ENCODE data around the gene NT5C2. TPM values are rescaled to one million over a fixed set of nuclear protein-coding genes. Genes with fewer than 3 reads are reported as not detected.

Gene NT5C2
- total and polyA plus RNA-seq, 3 donors from 2014 or later, result 105 to 125 (median 114) TPM

DNA sequence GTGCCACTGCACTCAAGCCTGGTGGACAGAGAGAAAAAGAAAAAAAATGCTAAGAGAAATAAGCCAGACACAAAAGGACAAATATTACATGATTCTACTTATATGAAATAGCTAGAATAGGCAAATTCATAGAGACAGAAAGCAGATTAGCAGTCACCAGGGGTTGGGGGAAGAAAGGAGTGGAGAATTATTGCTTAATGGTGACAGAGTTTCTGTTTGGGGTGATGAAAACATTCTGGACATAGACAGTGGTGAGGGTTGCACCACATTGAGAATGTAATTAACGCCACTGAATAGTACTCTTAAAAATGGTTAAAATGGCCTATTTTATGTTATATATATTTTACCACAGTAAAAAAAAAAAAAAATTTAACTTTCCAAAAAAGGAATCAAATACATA, 6.4 kb upstream of the NT5C2 start:
- no peak overlapping the region for H3K4me3 ChIP-seq
- H3K4me1 ChIP-seq, result peaks cover 21% of the 10 kb centered on the region
- no peaks in the 10 kb centered on the region for H3K27me3 ChIP-seq
- H3K9me3 ChIP-seq, result no peaks in the 10 kb centered on the region
- WGBS, 2 donors, result 92 to 98% methylated on average over 1 of the region's 1 CpG
- DNase-seq, result no peak
- TF ChIP-seq POLR2A (IDR thresholded peaks at IDR 0.05), result no peak
- TF ChIP-seq, protein P1, sequence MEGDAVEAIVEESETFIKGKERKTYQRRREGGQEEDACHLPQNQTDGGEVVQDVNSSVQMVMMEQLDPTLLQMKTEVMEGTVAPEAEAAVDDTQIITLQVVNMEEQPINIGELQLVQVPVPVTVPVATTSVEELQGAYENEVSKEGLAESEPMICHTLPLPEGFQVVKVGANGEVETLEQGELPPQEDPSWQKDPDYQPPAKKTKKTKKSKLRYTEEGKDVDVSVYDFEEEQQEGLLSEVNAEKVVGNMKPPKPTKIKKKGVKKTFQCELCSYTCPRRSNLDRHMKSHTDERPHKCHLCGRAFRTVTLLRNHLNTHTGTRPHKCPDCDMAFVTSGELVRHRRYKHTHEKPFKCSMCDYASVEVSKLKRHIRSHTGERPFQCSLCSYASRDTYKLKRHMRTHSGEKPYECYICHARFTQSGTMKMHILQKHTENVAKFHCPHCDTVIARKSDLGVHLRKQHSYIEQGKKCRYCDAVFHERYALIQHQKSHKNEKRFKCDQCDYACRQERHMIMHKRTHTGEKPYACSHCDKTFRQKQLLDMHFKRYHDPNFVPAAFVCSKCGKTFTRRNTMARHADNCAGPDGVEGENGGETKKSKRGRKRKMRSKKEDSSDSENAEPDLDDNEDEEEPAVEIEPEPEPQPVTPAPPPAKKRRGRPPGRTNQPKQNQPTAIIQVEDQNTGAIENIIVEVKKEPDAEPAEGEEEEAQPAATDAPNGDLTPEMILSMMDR (IDR thresholded peaks at IDR 0.05), result no peak
- no peak overlapping the region for H3K27ac ChIP-seq
- no peaks in the 10 kb centered on the region for H3K36me3 ChIP-seq (ENCODE audit: low read depth, missing control alignments)
- intact Hi-C loops (cut with DNase I; ENCODE audit: low total_unique reads), result no loop called here

- no peak for TF ChIP-seq POLR2A (IDR thresholded peaks at IDR 0.05)
- TF ChIP-seq, protein P1 (IDR thresholded peaks at IDR 0.05), result no peak
- Histone ChIP-seq H3K9me3 (no peaks in the 10 kb centered on the region), H3K4me1 (peaks cover 23% of the 10 kb centered on the region), H3K27me3 (no peaks in the 10 kb centered on the region), H3K36me3 (ENCODE audit: low read depth, missing control alignments) (no peaks in the 10 kb centered on the region), H3K27ac (no peak overlapping the region), H3K4me3 (no peak overlapping the region)
- DNase-seq, result no peak
- WGBS, 2 donors, result 91 to 94% methylated on average over 8 of the region's 8 CpGs
- intact Hi-C loops (cut with DNase I; ENCODE audit: low total_unique reads), result no loop called here
Observed at GRCh38 chr10:103198648-103199047, 5.6 kb upstream of the NT5C2 start.

GRCh38 chr10:103197903-103198302, 4.8 kb upstream of the NT5C2 start:
- no peaks in the 10 kb centered on the region for H3K36me3 ChIP-seq (ENCODE audit: low read depth, missing control alignments)
- H3K4me1 ChIP-seq, result peaks cover 26% of the 10 kb centered on the region
- DNase-seq, result no peak
- WGBS, 2 donors, result 56 to 64% methylated on average over 2 of the region's 2 CpGs
- H3K9me3 ChIP-seq, result no peaks in the 10 kb centered on the region
- intact Hi-C loops (cut with DNase I; ENCODE audit: low total_unique reads), result no loop called here
- TF ChIP-seq, protein P1 (IDR thresholded peaks at IDR 0.05), result no peak
- no peak for TF ChIP-seq POLR2A (IDR thresholded peaks at IDR 0.05)
- no peak overlapping the region for H3K4me3 ChIP-seq
- H3K27me3 ChIP-seq, result no peaks in the 10 kb centered on the region
- peak overlapping the region; percentile 27 to 48 for H3K27ac ChIP-seq

DNA sequence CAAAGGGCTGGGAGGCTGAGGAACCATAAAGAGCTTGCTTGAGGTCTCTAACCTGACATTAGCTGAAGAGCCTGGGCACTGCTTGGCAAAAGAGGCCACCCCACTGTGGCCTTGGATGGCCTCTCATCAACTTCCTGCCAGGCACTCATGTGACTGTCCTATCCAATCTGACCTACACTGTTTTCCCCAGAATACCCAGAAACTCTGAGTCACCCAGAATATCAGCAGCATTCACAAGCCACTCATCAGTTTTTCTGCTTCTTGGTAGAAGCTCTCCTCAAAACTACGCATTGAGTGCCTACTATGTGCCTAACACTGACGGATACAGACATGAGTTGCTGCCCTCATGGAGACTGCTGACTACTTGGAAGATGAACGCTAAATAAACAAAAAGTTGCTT, 4.1 kb upstream of the NT5C2 start:
- H3K4me3 ChIP-seq, result no peak overlapping the region
- H3K36me3 ChIP-seq (ENCODE audit: low read depth, missing control alignments), result no peaks in the 10 kb centered on the region
- peak; percentile 76 for DNase-seq
- WGBS, 2 donors, result 77 to 80% methylated on average over 3 of the region's 3 CpGs
- TF ChIP-seq POLR2A (IDR thresholded peaks at IDR 0.05), result no peak
- TF ChIP-seq, protein P1 (IDR thresholded peaks at IDR 0.05), result no peak
- H3K27ac ChIP-seq, result peak overlapping the region; percentile 27 to 48
- H3K4me1 ChIP-seq, result peaks cover 26% of the 10 kb centered on the region
- intact Hi-C loops (cut with DNase I; ENCODE audit: low total_unique reads), result no loop called here
- H3K27me3 ChIP-seq, result no peaks in the 10 kb centered on the region
- H3K9me3 ChIP-seq, result no peaks in the 10 kb centered on the region

GRCh38 chr10:103196516-103196915, 3.4 kb upstream of the NT5C2 start:
- 60 to 62% methylated on average over 2 of the region's 2 CpGs for whole genome bisulfite sequencing, 2 donors
- H3K27ac ChIP-seq, result peak overlapping the region; percentile 27 to 48
- H3K9me3 ChIP-seq, result no peaks in the 10 kb centered on the region
- H3K27me3 ChIP-seq, result no peaks in the 10 kb centered on the region
- no peaks in the 10 kb centered on the region for H3K36me3 ChIP-seq (ENCODE audit: low read depth, missing control alignments)
- intact Hi-C loops (cut with DNase I; ENCODE audit: low total_unique reads), result no loop called here
- peaks cover 31% of the 10 kb centered on the region for H3K4me1 ChIP-seq
- no peak for DNase-seq
- TF ChIP-seq POLR2A (IDR thresholded peaks at IDR 0.05), result no peak
- TF ChIP-seq, protein P1 (IDR thresholded peaks at IDR 0.05), result no peak
- H3K4me3 ChIP-seq, result no peak overlapping the region

Data from testis (tissue), 3 donors.